ENCODE data around the gene LCP1. TPM values are rescaled to one million over a fixed set of nuclear protein-coding genes. Genes with fewer than 3 reads are reported as not detected.

LCP1 gene
- total RNA-seq, 4 donors from 2014 or later = 55.9 to 517 (median 110) TPM

DNA sequence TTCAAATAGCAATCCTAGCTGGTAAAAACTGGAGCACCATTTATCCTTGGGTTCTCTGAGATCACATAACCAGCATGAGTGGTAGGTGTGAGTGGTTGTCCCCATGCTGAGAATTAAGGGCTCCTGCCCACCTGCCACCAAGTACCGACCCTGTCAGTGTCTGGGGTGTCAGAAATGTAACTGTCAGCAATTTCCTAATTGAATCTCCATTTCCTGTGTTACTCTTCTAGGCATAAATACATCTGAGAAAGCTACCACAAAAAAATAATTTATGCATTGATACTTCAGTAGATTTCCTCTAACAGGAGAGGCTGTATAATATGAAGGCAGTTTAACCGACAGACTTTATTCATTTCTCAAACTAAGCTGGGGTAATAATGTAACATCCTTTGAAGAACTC, 102.2 kb downstream of the LCP1 start:
- TF ChIP-seq, protein P1, sequence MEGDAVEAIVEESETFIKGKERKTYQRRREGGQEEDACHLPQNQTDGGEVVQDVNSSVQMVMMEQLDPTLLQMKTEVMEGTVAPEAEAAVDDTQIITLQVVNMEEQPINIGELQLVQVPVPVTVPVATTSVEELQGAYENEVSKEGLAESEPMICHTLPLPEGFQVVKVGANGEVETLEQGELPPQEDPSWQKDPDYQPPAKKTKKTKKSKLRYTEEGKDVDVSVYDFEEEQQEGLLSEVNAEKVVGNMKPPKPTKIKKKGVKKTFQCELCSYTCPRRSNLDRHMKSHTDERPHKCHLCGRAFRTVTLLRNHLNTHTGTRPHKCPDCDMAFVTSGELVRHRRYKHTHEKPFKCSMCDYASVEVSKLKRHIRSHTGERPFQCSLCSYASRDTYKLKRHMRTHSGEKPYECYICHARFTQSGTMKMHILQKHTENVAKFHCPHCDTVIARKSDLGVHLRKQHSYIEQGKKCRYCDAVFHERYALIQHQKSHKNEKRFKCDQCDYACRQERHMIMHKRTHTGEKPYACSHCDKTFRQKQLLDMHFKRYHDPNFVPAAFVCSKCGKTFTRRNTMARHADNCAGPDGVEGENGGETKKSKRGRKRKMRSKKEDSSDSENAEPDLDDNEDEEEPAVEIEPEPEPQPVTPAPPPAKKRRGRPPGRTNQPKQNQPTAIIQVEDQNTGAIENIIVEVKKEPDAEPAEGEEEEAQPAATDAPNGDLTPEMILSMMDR (IDR thresholded peaks at IDR 0.05; ENCODE audit: low read depth) = no peak

- TF ChIP-seq, protein P1 (IDR thresholded peaks at IDR 0.05; ENCODE audit: low read depth) = no peak
These were observed 104.7 kb downstream of the LCP1 start for GRCh38 chr13:46077265-46077664.

DNA sequence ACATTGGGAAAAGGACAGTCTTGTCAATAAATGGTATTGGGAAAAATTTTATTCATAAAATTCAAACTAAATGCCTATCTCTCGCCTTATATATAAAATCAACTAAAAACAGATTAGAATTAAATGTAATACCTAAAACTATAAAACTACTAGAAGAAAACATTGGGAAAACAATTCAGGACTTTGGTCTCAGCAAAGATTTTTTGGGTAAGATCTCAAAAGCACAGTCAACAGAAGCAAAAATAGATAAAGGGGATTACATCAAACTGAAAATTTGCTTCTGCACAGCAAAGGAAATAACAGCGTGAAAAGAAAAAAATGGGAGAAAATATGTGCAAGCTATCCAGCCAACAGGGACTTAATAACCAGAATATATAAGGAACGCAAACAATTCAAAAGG, 105.2 kb downstream of the LCP1 start:
- TF ChIP-seq, protein P1 (IDR thresholded peaks at IDR 0.05; ENCODE audit: low read depth) = no peak

Small RNA genes lying within 50 kb of the gene (small RNA-seq; reads per million reads assigned to genes)
- gene RN7SL288P = not detected

Other genes with a start within 250 kb of the LCP1 start
- 10 to 100 TPM; 24.6 to 58.9 (median 28.9) TPM for gene ZC3H13, start 129.4 kb downstream of the LCP1 start, total RNA-seq
- under 1 TPM in 1 of 4 donors, not detected in 3; 0.34 TPM for gene CPB2, start 77.1 kb downstream of the LCP1 start, total RNA-seq
- gene LRRC63, start 29.8 kb upstream of the LCP1 start, total RNA-seq = 1 to 10 TPM in 1 of 4 donors, under 1 TPM in 2, not detected in 1; 0.33 to 1.4 (median 0.38) TPM
- gene RUBCNL, start 205.1 kb upstream of the LCP1 start, total RNA-seq = 10 to 100 TPM in 1 of 4 donors, 1 to 10 TPM in 2, under 1 TPM in 1; 0.94 to 12.7 (median 5.5) TPM

Data from subcutaneous adipose tissue (tissue), 4 donors.